Measurements from ENCODE around the gene GNS.

The GNS gene

GRCh38 chr12:64687816-64688215, 71.4 kb downstream of the GNS start:
- Histone ChIP-seq H3K4me3 (replicated peaks; ENCODE audit: low read depth, low read length) (no peak overlapping the region), H3K36me3 (ENCODE audit: control insufficient read depth, insufficient read depth, low read length) (peaks cover 15% of the 10 kb centered on the region), H3K27me3 (replicated peaks; ENCODE audit: control insufficient read depth, insufficient read depth, low read length) (no peaks in the 10 kb centered on the region)
- no peak for TF ChIP-seq CTCF (IDR thresholded peaks at IDR 0.05; ENCODE audit: insufficient read depth, low read length, poor library complexity, severe bottlenecking)
- DNase-seq (ENCODE audit: extremely low read depth, insufficient read length): no peak

- Histone ChIP-seq H3K4me3 (replicated peaks; ENCODE audit: low read depth, low read length) (no peak overlapping the region), H3K27me3 (replicated peaks; ENCODE audit: control insufficient read depth, insufficient read depth, low read length) (no peaks in the 10 kb centered on the region), H3K36me3 (ENCODE audit: control insufficient read depth, insufficient read depth, low read length) (peaks cover 15% of the 10 kb centered on the region)
- DNase-seq (ENCODE audit: extremely low read depth, insufficient read length): no peak
- no peak for TF ChIP-seq CTCF (IDR thresholded peaks at IDR 0.05; ENCODE audit: insufficient read depth, low read length, poor library complexity, severe bottlenecking)
These were observed 73.6 kb downstream of the GNS start for GRCh38 chr12:64685605-64686004.

GRCh38 chr12:64685050-64685449, 74.2 kb downstream of the GNS start:
- no peaks in the 10 kb centered on the region for H3K27me3 ChIP-seq (replicated peaks; ENCODE audit: control insufficient read depth, insufficient read depth, low read length)

GRCh38 chr12:64683816-64684543, 75.2 kb downstream of the GNS start:
- Histone ChIP-seq H3K4me3 (replicated peaks; ENCODE audit: low read depth, low read length) (no peak overlapping the region), H3K36me3 (ENCODE audit: control insufficient read depth, insufficient read depth, low read length) (peaks cover 15% of the 10 kb centered on the region), H3K27me3 (replicated peaks; ENCODE audit: control insufficient read depth, insufficient read depth, low read length) (no peaks in the 10 kb centered on the region)
- no peak for DNase-seq (ENCODE audit: extremely low read depth, insufficient read length)
- TF ChIP-seq CTCF (IDR thresholded peaks at IDR 0.05; ENCODE audit: insufficient read depth, low read length, poor library complexity, severe bottlenecking): no peak

More at GRCh38 chr12:64685050-64685449, 74.2 kb downstream of the GNS start:
- Histone ChIP-seq H3K4me3 (replicated peaks; ENCODE audit: low read depth, low read length) (no peak overlapping the region), H3K36me3 (ENCODE audit: control insufficient read depth, insufficient read depth, low read length) (peaks cover 15% of the 10 kb centered on the region)
- DNase-seq (ENCODE audit: extremely low read depth, insufficient read length): no peak
- no peak for TF ChIP-seq CTCF (IDR thresholded peaks at IDR 0.05; ENCODE audit: insufficient read depth, low read length, poor library complexity, severe bottlenecking)

GRCh38 chr12:64682572-64683277, 76.5 kb downstream of the GNS start:
- Histone ChIP-seq H3K4me3 (replicated peaks; ENCODE audit: low read depth, low read length) (no peak overlapping the region), H3K36me3 (ENCODE audit: control insufficient read depth, insufficient read depth, low read length) (peaks cover 9% of the 10 kb centered on the region), H3K27me3 (replicated peaks; ENCODE audit: control insufficient read depth, insufficient read depth, low read length) (no peaks in the 10 kb centered on the region)
- DNase-seq (ENCODE audit: extremely low read depth, insufficient read length): no peak
- TF ChIP-seq CTCF (IDR thresholded peaks at IDR 0.05; ENCODE audit: insufficient read depth, low read length, poor library complexity, severe bottlenecking): no peak
